Measurements from ENCODE around the gene APOBEC3G. TPM values are rescaled to one million over a fixed set of nuclear protein-coding genes. Genes with fewer than 3 reads are reported as not detected.

APOBEC3G gene
- total and polyA plus RNA-seq, 8 donors: 0.45 to 19.6 (median 5.0) TPM; not detected in 1

DNA sequence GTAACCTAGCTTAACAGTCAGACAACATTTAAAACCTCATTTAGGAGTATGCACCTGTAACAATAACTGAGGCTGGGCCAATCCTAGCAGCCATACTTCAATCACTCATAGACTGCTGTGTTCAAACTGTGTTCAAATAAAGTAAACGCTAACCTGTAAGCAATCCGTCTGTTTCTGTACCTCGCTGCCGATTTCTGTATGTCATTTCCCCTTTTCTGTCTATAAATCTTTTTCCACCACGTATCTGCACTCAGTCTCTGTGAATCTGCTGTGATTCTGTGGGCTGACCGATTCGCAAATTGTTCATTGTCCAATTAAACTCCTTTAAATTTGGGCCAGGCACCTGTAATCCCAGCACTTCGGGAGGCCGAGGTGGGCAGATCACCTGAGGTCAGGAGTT is 32.3 kb downstream of the APOBEC3G start:
- H3K9me3 ChIP-seq: no peaks in the 10 kb centered on the region
- no peak overlapping the region for H3K27ac ChIP-seq
- WGBS, 5 donors: 78 to 86% (median 81%) methylated on average over 9 of the region's 9 CpGs
- intact Hi-C loops (cut with DNase I; ENCODE audit: low total_unique reads): no loop called here
- peaks cover 0 to 16% (median 0%) of the 10 kb centered on the region in 3 donors for H3K27me3 ChIP-seq
- TF ChIP-seq CTCF (IDR thresholded peaks at IDR 0.05) (no peak), EP300 (IDR thresholded peaks at IDR 0.05) (no peak), POLR2AphosphoS5 (IDR thresholded peaks at IDR 0.05) (no peak), POLR2A (IDR thresholded peaks at IDR 0.05) (no peak)
- H3K36me3 ChIP-seq: no peaks in the 10 kb centered on the region
- DNase-seq: no peak
- no peaks in the 10 kb centered on the region for H3K4me1 ChIP-seq
- H3K4me3 ChIP-seq: no peak overlapping the region

DNA sequence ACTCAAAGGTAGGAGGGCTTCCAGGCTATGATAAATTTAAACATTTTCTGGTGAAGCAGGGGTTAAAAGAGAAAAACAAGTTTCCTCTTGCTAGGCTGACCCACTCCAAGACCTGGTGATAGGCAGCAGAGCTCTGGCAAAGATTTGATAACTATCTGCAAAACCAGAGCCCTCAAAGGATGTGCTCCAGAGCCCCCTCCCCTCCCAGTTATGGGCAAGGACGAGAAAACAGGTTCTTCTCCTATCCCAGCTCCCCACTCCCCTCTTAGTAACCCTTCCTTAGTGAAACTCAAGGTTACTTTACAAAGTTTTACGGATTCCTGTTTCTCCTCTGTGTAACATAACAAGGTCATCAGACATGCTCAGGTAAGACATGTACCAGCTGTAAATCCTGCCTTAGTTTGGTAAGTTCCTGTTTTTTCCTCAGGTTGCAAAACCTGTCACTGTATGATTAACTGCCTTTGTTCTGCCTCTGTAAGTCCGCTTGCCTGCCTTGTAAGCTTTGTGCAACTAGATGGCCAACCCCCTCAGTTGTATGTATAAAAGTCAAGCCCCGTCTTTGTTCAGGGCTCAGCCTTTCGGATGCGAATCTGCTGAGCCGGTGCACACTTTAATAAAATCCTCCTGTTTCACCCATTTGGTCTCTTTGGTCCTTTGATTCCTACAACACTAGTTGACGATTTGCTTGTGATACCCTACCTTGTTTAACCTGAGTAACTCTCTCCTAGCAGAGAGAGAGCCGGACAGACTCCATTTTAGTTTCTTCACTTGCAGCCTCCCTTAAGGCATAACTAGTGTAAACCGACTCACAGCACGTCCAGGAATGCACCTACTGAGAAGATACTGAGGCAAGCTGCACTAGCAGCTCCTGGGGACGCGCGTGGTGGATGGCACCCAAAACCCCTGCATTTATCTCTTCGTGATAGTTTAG is 33.8 kb downstream of the APOBEC3G start:
- H3K27me3 ChIP-seq: peaks cover 0 to 31% (median 0%) of the 10 kb centered on the region in 3 donors
- TF ChIP-seq POLR2AphosphoS5 (IDR thresholded peaks at IDR 0.05): no peak
- TF ChIP-seq CTCF (IDR thresholded peaks at IDR 0.05): no peak
- TF ChIP-seq POLR2A (IDR thresholded peaks at IDR 0.05): no peak
- TF ChIP-seq EP300 (IDR thresholded peaks at IDR 0.05): no peak
- no peaks in the 10 kb centered on the region for H3K9me3 ChIP-seq
- no peaks in the 10 kb centered on the region for H3K36me3 ChIP-seq
- no peak overlapping the region for H3K27ac ChIP-seq
- H3K4me3 ChIP-seq: no peak overlapping the region
- intact Hi-C loops (cut with DNase I; ENCODE audit: low total_unique reads): no loop called here
- peak in 1 of 2 donors; percentile 72 for DNase-seq
- H3K4me1 ChIP-seq: no peaks in the 10 kb centered on the region
- WGBS, 5 donors: 53 to 64% (median 60%) methylated on average over 15 of the region's 15 CpGs

DNA sequence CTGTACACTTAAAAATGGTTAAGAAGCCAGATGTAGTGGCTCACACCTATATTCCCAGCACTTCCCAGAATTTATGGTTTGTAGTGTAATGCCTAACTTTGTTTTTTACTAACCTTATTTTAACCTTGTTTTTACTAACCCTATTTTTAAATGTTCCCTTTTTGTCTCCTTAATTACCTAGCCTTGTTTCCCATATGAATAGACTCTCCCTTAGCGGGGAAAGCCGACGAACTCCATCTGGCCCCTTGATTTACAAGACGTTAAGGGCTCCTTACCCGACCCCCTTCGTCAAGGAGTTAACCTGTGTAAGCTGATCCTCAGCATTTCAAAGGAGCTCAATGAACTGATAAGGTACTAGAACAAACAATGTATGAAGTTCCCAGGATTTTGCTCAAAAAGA is 37.0 kb downstream of the APOBEC3G start:
- intact Hi-C loops (cut with DNase I; ENCODE audit: low total_unique reads): no loop called here
- TF ChIP-seq EP300 (IDR thresholded peaks at IDR 0.05) (no peak), CTCF (IDR thresholded peaks at IDR 0.05) (no peak), POLR2AphosphoS5 (IDR thresholded peaks at IDR 0.05) (no peak), POLR2A (IDR thresholded peaks at IDR 0.05) (no peak)
- 20 to 37% (median 27%) methylated on average over 6 of the region's 6 CpGs for WGBS, 5 donors
- H3K9me3 ChIP-seq: no peaks in the 10 kb centered on the region
- H3K4me3 ChIP-seq: no peak overlapping the region
- no peaks in the 10 kb centered on the region for H3K36me3 ChIP-seq
- peaks cover 0 to 48% (median 0%) of the 10 kb centered on the region in 3 donors for H3K27me3 ChIP-seq
- no peak for DNase-seq
- H3K27ac ChIP-seq: no peak overlapping the region
- peaks cover 0 to 7% (median 0%) of the 10 kb centered on the region in 4 donors for H3K4me1 ChIP-seq

- peaks cover 0 to 47% (median 0%) of the 10 kb centered on the region in 3 donors for H3K27me3 ChIP-seq
- no peak for DNase-seq
- H3K9me3 ChIP-seq: no peaks in the 10 kb centered on the region
- intact Hi-C loops (cut with DNase I; ENCODE audit: low total_unique reads): no loop called here
- TF ChIP-seq POLR2AphosphoS5 (IDR thresholded peaks at IDR 0.05) (no peak), POLR2A (IDR thresholded peaks at IDR 0.05) (no peak), EP300 (IDR thresholded peaks at IDR 0.05) (no peak), CTCF (IDR thresholded peaks at IDR 0.05) (no peak)
- H3K4me1 ChIP-seq: peaks cover 0 to 7% (median 0%) of the 10 kb centered on the region in 4 donors
- H3K36me3 ChIP-seq: no peaks in the 10 kb centered on the region
- WGBS, 5 donors: 81 to 94% (median 82%) methylated on average over 2 of the region's 2 CpGs
- no peak overlapping the region for H3K27ac ChIP-seq
- H3K4me3 ChIP-seq: no peak overlapping the region
Measured at GRCh38 chr22:39115570-39115969, 38.5 kb downstream of the APOBEC3G start.
